ENCODE data around the gene STK32B. TPM values are rescaled to one million over a fixed set of nuclear protein-coding genes. Genes with fewer than 3 reads are reported as not detected.

STK32B gene
- total and polyA plus RNA-seq, 2 donors (not counting 1 experiment from before 2014, with no cell fraction given): 0.22 to 0.30 TPM

DNA sequence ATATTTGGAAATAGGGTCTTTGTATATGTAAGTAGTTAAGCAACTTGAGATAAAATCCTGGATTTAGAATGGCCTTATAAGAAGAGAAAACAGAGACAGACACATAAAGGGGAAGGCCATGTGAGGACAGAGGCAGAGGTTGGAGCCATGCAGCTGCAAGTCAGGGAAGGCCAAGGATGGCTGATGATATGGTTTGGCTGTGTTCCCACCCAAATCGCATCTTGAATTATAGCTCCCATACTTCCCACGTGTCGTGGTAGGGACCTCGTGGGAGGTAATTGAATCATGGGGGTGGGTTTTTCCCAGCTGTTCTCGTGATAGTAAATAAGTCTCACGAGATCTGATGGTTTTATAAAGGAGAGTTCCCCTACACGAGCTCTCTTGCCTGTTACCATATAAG, 76.3 kb downstream of the STK32B start:
- no CpG with 5 or more reads among the region's 7 CpGs for WGBS (ENCODE audit: insufficient coverage)
- no peaks in the 10 kb centered on the region for H3K4me1 ChIP-seq (ENCODE audit: control insufficient read depth in 2 of 2, insufficient read depth in 2 of 2, low read length in 2 of 2)
- no peak for DNase-seq

DNA sequence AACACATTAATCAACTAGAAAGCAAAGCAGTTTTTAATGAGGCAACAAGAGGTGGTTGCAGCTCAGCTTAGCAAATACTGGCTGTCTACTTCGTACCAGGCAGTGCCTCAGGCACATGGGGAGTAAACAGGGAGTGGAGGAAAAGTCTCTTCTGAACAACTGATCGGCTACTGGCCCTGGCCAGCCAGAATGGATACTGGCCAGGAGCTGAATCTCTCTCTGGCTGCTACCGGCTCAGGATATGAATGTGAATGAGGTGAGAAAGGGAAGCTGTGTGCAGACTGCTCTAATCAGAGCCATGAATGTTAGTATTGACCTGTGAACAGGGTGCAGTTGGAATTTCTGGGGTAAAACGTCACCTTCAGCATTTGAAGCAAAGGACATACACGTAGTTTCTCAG, 77.3 kb downstream of the STK32B start:
- no peaks in the 10 kb centered on the region for H3K4me1 ChIP-seq (ENCODE audit: control insufficient read depth in 2 of 2, insufficient read depth in 2 of 2, low read length in 2 of 2)
- ChIA-PET POLR2A (no interaction called here), CTCF (no interaction called here)
- no peak for TF ChIP-seq EZH2 (IDR thresholded peaks at IDR 0.05; ENCODE audit: borderline replicate concordance, insufficient read depth, low read depth, low read length, poor library complexity, severe bottlenecking)
- no peak overlapping the region for H3K4me3 ChIP-seq (ENCODE audit: control extremely low read depth in 1 of 5, extremely low read depth in 1 of 5, insufficient read depth in 1 of 5, low read depth in 2 of 5, low read length in 4 of 5)
- no peak overlapping the region for H3K27ac Mint-ChIP-seq
- H4K20me1 ChIP-seq (ENCODE audit: control insufficient read depth, insufficient read depth, low read length, poor library complexity, severe bottlenecking): no peaks in the 10 kb centered on the region
- no peak overlapping the region for H3K9ac ChIP-seq (ENCODE audit: low read length)
- no peak overlapping the region for H3K4me2 ChIP-seq (replicated peaks; ENCODE audit: low read depth, low read length, poor library complexity, severe bottlenecking)
- no peak for ATAC-seq (ENCODE audit: low read depth)
- no peaks in the 10 kb centered on the region for H3K79me2 ChIP-seq (ENCODE audit: control insufficient read depth, insufficient read depth, low read length)
- no peak overlapping the region for H3K4me3 Mint-ChIP-seq
- no peaks in the 10 kb centered on the region for H3K4me1 Mint-ChIP-seq
- H3K27me3 Mint-ChIP-seq: peaks cover 23% of the 10 kb centered on the region
- 88% methylated on average over 5 of the region's 5 CpGs for WGBS (ENCODE audit: insufficient coverage)
- intact Hi-C loops (cut with micrococcal nuclease): no loop called here
- H3K27ac ChIP-seq (ENCODE audit: low read length in 2 of 2): no peak overlapping the region
- peaks cover 3% of the 10 kb centered on the region for H3K9me3 Mint-ChIP-seq (ENCODE audit: insufficient read depth)
- H3K9me3 ChIP-seq (ENCODE audit: control extremely low read depth in 1 of 3, control insufficient read depth in 2 of 3, insufficient read depth in 1 of 3, low read length in 2 of 3): peaks cover 0 to 11% (median 2%) of the 10 kb centered on the region in 3 donors
- no peak for DNase-seq
- no peak overlapping the region for H2AFZ ChIP-seq (ENCODE audit: insufficient read depth, low read depth, low read length, poor library complexity, severe bottlenecking)
- H3K27me3 ChIP-seq (replicated peaks in 1 of 4; ENCODE audit: control extremely low read depth in 1 of 4, control insufficient read depth in 3 of 4, insufficient read depth in 4 of 4, low read length in 3 of 4): no peaks in the 10 kb centered on the region
- no peaks in the 10 kb centered on the region for H3K36me3 ChIP-seq (replicated peaks in 1 of 2; ENCODE audit: control extremely low read depth in 1 of 2, control insufficient read depth in 1 of 2, extremely low read depth in 1 of 2, insufficient read depth in 2 of 2, low read length in 1 of 2)

More for the DNA sequence above, 76.3 kb downstream of the STK32B start:
- Histone ChIP-seq H4K20me1 (ENCODE audit: control insufficient read depth, insufficient read depth, low read length, poor library complexity, severe bottlenecking) (no peaks in the 10 kb centered on the region), H3K27ac (ENCODE audit: low read length in 2 of 2) (no peak overlapping the region), H3K9ac (ENCODE audit: low read length) (no peak overlapping the region), H3K9me3 (ENCODE audit: control extremely low read depth in 1 of 3, control insufficient read depth in 2 of 3, insufficient read depth in 1 of 3, low read length in 2 of 3) (peaks cover 0 to 15% (median 2%) of the 10 kb centered on the region in 3 donors), H3K79me2 (ENCODE audit: control insufficient read depth, insufficient read depth, low read length) (no peaks in the 10 kb centered on the region), H3K27me3 (replicated peaks in 1 of 4; ENCODE audit: control extremely low read depth in 1 of 4, control insufficient read depth in 3 of 4, insufficient read depth in 4 of 4, low read length in 3 of 4) (no peaks in the 10 kb centered on the region), H3K4me2 (replicated peaks; ENCODE audit: low read depth, low read length, poor library complexity, severe bottlenecking) (no peak overlapping the region), H3K36me3 (replicated peaks in 1 of 2; ENCODE audit: control extremely low read depth in 1 of 2, control insufficient read depth in 1 of 2, extremely low read depth in 1 of 2, insufficient read depth in 2 of 2, low read length in 1 of 2) (no peaks in the 10 kb centered on the region), H3K4me3 (ENCODE audit: control extremely low read depth in 1 of 5, extremely low read depth in 1 of 5, insufficient read depth in 1 of 5, low read depth in 2 of 5, low read length in 4 of 5) (no peak overlapping the region), H2AFZ (ENCODE audit: insufficient read depth, low read depth, low read length, poor library complexity, severe bottlenecking) (no peak overlapping the region)
- ATAC-seq (ENCODE audit: low read depth): no peak
- no peak overlapping the region for H3K4me3 Mint-ChIP-seq
- ChIA-PET CTCF (no interaction called here), POLR2A (no interaction called here)
- no peak overlapping the region for H3K27ac Mint-ChIP-seq
- H3K4me1 Mint-ChIP-seq: no peaks in the 10 kb centered on the region
- H3K9me3 Mint-ChIP-seq (ENCODE audit: insufficient read depth): peaks cover 3% of the 10 kb centered on the region
- intact Hi-C loops (cut with micrococcal nuclease): no loop called here
- TF ChIP-seq EZH2 (IDR thresholded peaks at IDR 0.05; ENCODE audit: borderline replicate concordance, insufficient read depth, low read depth, low read length, poor library complexity, severe bottlenecking): no peak
- TF ChIP-seq, protein P1, sequence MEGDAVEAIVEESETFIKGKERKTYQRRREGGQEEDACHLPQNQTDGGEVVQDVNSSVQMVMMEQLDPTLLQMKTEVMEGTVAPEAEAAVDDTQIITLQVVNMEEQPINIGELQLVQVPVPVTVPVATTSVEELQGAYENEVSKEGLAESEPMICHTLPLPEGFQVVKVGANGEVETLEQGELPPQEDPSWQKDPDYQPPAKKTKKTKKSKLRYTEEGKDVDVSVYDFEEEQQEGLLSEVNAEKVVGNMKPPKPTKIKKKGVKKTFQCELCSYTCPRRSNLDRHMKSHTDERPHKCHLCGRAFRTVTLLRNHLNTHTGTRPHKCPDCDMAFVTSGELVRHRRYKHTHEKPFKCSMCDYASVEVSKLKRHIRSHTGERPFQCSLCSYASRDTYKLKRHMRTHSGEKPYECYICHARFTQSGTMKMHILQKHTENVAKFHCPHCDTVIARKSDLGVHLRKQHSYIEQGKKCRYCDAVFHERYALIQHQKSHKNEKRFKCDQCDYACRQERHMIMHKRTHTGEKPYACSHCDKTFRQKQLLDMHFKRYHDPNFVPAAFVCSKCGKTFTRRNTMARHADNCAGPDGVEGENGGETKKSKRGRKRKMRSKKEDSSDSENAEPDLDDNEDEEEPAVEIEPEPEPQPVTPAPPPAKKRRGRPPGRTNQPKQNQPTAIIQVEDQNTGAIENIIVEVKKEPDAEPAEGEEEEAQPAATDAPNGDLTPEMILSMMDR (IDR thresholded peaks at IDR 0.05): no peak
- peaks cover 23% of the 10 kb centered on the region for H3K27me3 Mint-ChIP-seq
